ENCODE measurements around the gene PTPRK.

The PTPRK gene

GRCh38 chr6:128162423-128162822 is 358.0 kb downstream of the PTPRK start:
- no peak overlapping the region for H2AFZ ChIP-seq (ENCODE audit: low read length)
- H3K9me3 ChIP-seq (replicated peaks in 1 of 2; ENCODE audit: control insufficient read depth in 2 of 2, insufficient read depth in 1 of 2, low read depth in 1 of 2, low read length in 2 of 2): no peaks in the 10 kb centered on the region
- H3K27me3 ChIP-seq (ENCODE audit: control insufficient read depth in 3 of 3, insufficient read depth in 3 of 3, low read depth in 1 of 3, low read length in 3 of 3): no peaks in the 10 kb centered on the region
- H3K36me3 ChIP-seq (replicated peaks in 1 of 2; ENCODE audit: control insufficient read depth in 2 of 2, insufficient read depth in 2 of 2, low read length in 2 of 2): no peaks in the 10 kb centered on the region
- H3K4me2 ChIP-seq (ENCODE audit: insufficient read depth, low read length, poor library complexity, severe bottlenecking): no peak overlapping the region
- H2BK5ac ChIP-seq (ENCODE audit: low read length): no peak overlapping the region
- H3K14ac ChIP-seq (ENCODE audit: low read length): no peak overlapping the region
- no peak overlapping the region for H2BK15ac ChIP-seq (ENCODE audit: low read length)
- no peak overlapping the region for H3K9ac ChIP-seq (ENCODE audit: low read depth, low read length, poor library complexity)
- H2BK12ac ChIP-seq (ENCODE audit: low read length): no peak overlapping the region
- no peak overlapping the region for H4K8ac ChIP-seq (ENCODE audit: low read depth, low read length)
- no peak overlapping the region for H3K27ac ChIP-seq (replicated peaks; ENCODE audit: low read length)
- H4K91ac ChIP-seq (ENCODE audit: low read depth, low read length, poor library complexity): no peak overlapping the region
- H3K23ac ChIP-seq (ENCODE audit: low read depth, low read length, poor library complexity): no peak overlapping the region
- no peaks in the 10 kb centered on the region for H3K79me1 ChIP-seq (ENCODE audit: low read depth, low read length)
- H2AK5ac ChIP-seq (ENCODE audit: low read depth, low read length): no peak overlapping the region
- H3K4ac ChIP-seq (ENCODE audit: low read length): no peak overlapping the region
- H2BK120ac ChIP-seq (ENCODE audit: low read depth, low read length): no peak overlapping the region
- no peak overlapping the region for H3K18ac ChIP-seq (ENCODE audit: low read length)
- H3K4me3 ChIP-seq (ENCODE audit: low read length in 2 of 2): no peak overlapping the region
- H3K4me1 ChIP-seq (ENCODE audit: control insufficient read depth in 2 of 2, insufficient read depth in 1 of 2, low read depth in 1 of 2, low read length in 2 of 2): no peaks in the 10 kb centered on the region
- no CpG with 5 or more reads among the region's 2 CpGs for WGBS, 2 donors (ENCODE audit: extremely low coverage in 2 of 2, insufficient read length in 2 of 2, insufficient replicate concordance in 1 of 2)
- no peak for DNase-seq (ENCODE audit: low spot score)

GRCh38 chr6:128161839-128162238 is 358.6 kb downstream of the PTPRK start:
- Histone ChIP-seq H3K27ac (replicated peaks; ENCODE audit: low read length) (no peak overlapping the region), H3K23ac (ENCODE audit: low read depth, low read length, poor library complexity) (no peak overlapping the region), H3K27me3 (ENCODE audit: control insufficient read depth in 3 of 3, insufficient read depth in 3 of 3, low read depth in 1 of 3, low read length in 3 of 3) (no peaks in the 10 kb centered on the region), H2BK15ac (ENCODE audit: low read length) (no peak overlapping the region), H3K14ac (ENCODE audit: low read length) (no peak overlapping the region), H3K36me3 (replicated peaks in 1 of 2; ENCODE audit: control insufficient read depth in 2 of 2, insufficient read depth in 2 of 2, low read length in 2 of 2) (no peaks in the 10 kb centered on the region), H2BK12ac (ENCODE audit: low read length) (no peak overlapping the region), H3K9me3 (replicated peaks in 1 of 2; ENCODE audit: control insufficient read depth in 2 of 2, insufficient read depth in 1 of 2, low read depth in 1 of 2, low read length in 2 of 2) (no peaks in the 10 kb centered on the region), H3K9ac (ENCODE audit: low read depth, low read length, poor library complexity) (no peak overlapping the region), H2BK5ac (ENCODE audit: low read length) (no peak overlapping the region), H4K8ac (ENCODE audit: low read depth, low read length) (no peak overlapping the region), H3K4me1 (ENCODE audit: control insufficient read depth in 2 of 2, insufficient read depth in 1 of 2, low read depth in 1 of 2, low read length in 2 of 2) (no peaks in the 10 kb centered on the region), H2AK5ac (ENCODE audit: low read depth, low read length) (no peak overlapping the region), H3K4me3 (ENCODE audit: low read length in 2 of 2) (no peak overlapping the region), H3K4ac (ENCODE audit: low read length) (no peak overlapping the region), H2AFZ (ENCODE audit: low read length) (no peak overlapping the region), H3K79me1 (ENCODE audit: low read depth, low read length) (no peaks in the 10 kb centered on the region), H3K4me2 (ENCODE audit: insufficient read depth, low read length, poor library complexity, severe bottlenecking) (no peak overlapping the region), H3K18ac (ENCODE audit: low read length) (no peak overlapping the region), H2BK120ac (ENCODE audit: low read depth, low read length) (no peak overlapping the region), H4K91ac (ENCODE audit: low read depth, low read length, poor library complexity) (no peak overlapping the region)
- no peak for DNase-seq (ENCODE audit: low spot score)
- no CpG with 5 or more reads among the region's 1 CpG for WGBS, 2 donors (ENCODE audit: extremely low coverage in 2 of 2, insufficient read length in 2 of 2, insufficient replicate concordance in 1 of 2)

GRCh38 chr6:128161263-128161662 is 359.1 kb downstream of the PTPRK start:
- H2BK120ac ChIP-seq (ENCODE audit: low read depth, low read length): no peak overlapping the region
- no CpG with 5 or more reads among the region's 1 CpG for WGBS, 2 donors (ENCODE audit: extremely low coverage in 2 of 2, insufficient read length in 2 of 2, insufficient replicate concordance in 1 of 2)
- no peak overlapping the region for H2BK12ac ChIP-seq (ENCODE audit: low read length)
- no peak overlapping the region for H4K91ac ChIP-seq (ENCODE audit: low read depth, low read length, poor library complexity)
- no peak overlapping the region for H2AK5ac ChIP-seq (ENCODE audit: low read depth, low read length)
- no peaks in the 10 kb centered on the region for H3K36me3 ChIP-seq (replicated peaks in 1 of 2; ENCODE audit: control insufficient read depth in 2 of 2, insufficient read depth in 2 of 2, low read length in 2 of 2)
- H3K4me2 ChIP-seq (ENCODE audit: insufficient read depth, low read length, poor library complexity, severe bottlenecking): no peak overlapping the region
- H3K9ac ChIP-seq (ENCODE audit: low read depth, low read length, poor library complexity): no peak overlapping the region
- no peak overlapping the region for H3K14ac ChIP-seq (ENCODE audit: low read length)
- H3K4ac ChIP-seq (ENCODE audit: low read length): no peak overlapping the region
- DNase-seq (ENCODE audit: low spot score): no peak
- H3K18ac ChIP-seq (ENCODE audit: low read length): no peak overlapping the region
- no peak overlapping the region for H2AFZ ChIP-seq (ENCODE audit: low read length)
- H3K4me3 ChIP-seq (ENCODE audit: low read length in 2 of 2): no peak overlapping the region
- H3K4me1 ChIP-seq (ENCODE audit: control insufficient read depth in 2 of 2, insufficient read depth in 1 of 2, low read depth in 1 of 2, low read length in 2 of 2): no peaks in the 10 kb centered on the region
- H3K23ac ChIP-seq (ENCODE audit: low read depth, low read length, poor library complexity): no peak overlapping the region
- H2BK15ac ChIP-seq (ENCODE audit: low read length): no peak overlapping the region
- H2BK5ac ChIP-seq (ENCODE audit: low read length): no peak overlapping the region
- H3K27me3 ChIP-seq (ENCODE audit: control insufficient read depth in 3 of 3, insufficient read depth in 3 of 3, low read depth in 1 of 3, low read length in 3 of 3): no peaks in the 10 kb centered on the region
- no peaks in the 10 kb centered on the region for H3K9me3 ChIP-seq (replicated peaks in 1 of 2; ENCODE audit: control insufficient read depth in 2 of 2, insufficient read depth in 1 of 2, low read depth in 1 of 2, low read length in 2 of 2)
- H3K27ac ChIP-seq (replicated peaks; ENCODE audit: low read length): no peak overlapping the region
- no peak overlapping the region for H4K8ac ChIP-seq (ENCODE audit: low read depth, low read length)
- no peaks in the 10 kb centered on the region for H3K79me1 ChIP-seq (ENCODE audit: low read depth, low read length)

- Histone ChIP-seq H3K4me1 (ENCODE audit: control insufficient read depth in 2 of 2, insufficient read depth in 1 of 2, low read depth in 1 of 2, low read length in 2 of 2) (no peaks in the 10 kb centered on the region), H4K8ac (ENCODE audit: low read depth, low read length) (no peak overlapping the region), H3K27ac (replicated peaks; ENCODE audit: low read length) (no peak overlapping the region), H2BK15ac (ENCODE audit: low read length) (no peak overlapping the region), H3K9me3 (replicated peaks in 1 of 2; ENCODE audit: control insufficient read depth in 2 of 2, insufficient read depth in 1 of 2, low read depth in 1 of 2, low read length in 2 of 2) (no peaks in the 10 kb centered on the region), H3K36me3 (replicated peaks in 1 of 2; ENCODE audit: control insufficient read depth in 2 of 2, insufficient read depth in 2 of 2, low read length in 2 of 2) (no peaks in the 10 kb centered on the region), H3K18ac (ENCODE audit: low read length) (no peak overlapping the region), H2AFZ (ENCODE audit: low read length) (no peak overlapping the region), H3K23ac (ENCODE audit: low read depth, low read length, poor library complexity) (no peak overlapping the region), H3K9ac (ENCODE audit: low read depth, low read length, poor library complexity) (no peak overlapping the region), H3K4me2 (ENCODE audit: insufficient read depth, low read length, poor library complexity, severe bottlenecking) (no peak overlapping the region), H2BK120ac (ENCODE audit: low read depth, low read length) (no peak overlapping the region), H2AK5ac (ENCODE audit: low read depth, low read length) (no peak overlapping the region), H2BK5ac (ENCODE audit: low read length) (no peak overlapping the region), H3K79me1 (ENCODE audit: low read depth, low read length) (no peaks in the 10 kb centered on the region), H3K4me3 (ENCODE audit: low read length in 2 of 2) (no peak overlapping the region), H3K14ac (ENCODE audit: low read length) (no peak overlapping the region), H4K91ac (ENCODE audit: low read depth, low read length, poor library complexity) (no peak overlapping the region), H3K4ac (ENCODE audit: low read length) (no peak overlapping the region), H3K27me3 (ENCODE audit: control insufficient read depth in 3 of 3, insufficient read depth in 3 of 3, low read depth in 1 of 3, low read length in 3 of 3) (no peaks in the 10 kb centered on the region), H2BK12ac (ENCODE audit: low read length) (no peak overlapping the region)
- no CpG with 5 or more reads among the region's 4 CpGs for WGBS, 2 donors (ENCODE audit: extremely low coverage in 2 of 2, insufficient read length in 2 of 2, insufficient replicate concordance in 1 of 2)
- no peak for DNase-seq (ENCODE audit: low spot score)
Measured at GRCh38 chr6:128158496-128158895, 361.9 kb downstream of the PTPRK start.
